ENCODE results near the gene WDR88.
"Not testable (repeated sequence)": the region's sequence is repeated elsewhere in the genome, so short reads cannot be mapped to it uniquely, and the experiment has no call there.

The WDR88 gene

DNA sequence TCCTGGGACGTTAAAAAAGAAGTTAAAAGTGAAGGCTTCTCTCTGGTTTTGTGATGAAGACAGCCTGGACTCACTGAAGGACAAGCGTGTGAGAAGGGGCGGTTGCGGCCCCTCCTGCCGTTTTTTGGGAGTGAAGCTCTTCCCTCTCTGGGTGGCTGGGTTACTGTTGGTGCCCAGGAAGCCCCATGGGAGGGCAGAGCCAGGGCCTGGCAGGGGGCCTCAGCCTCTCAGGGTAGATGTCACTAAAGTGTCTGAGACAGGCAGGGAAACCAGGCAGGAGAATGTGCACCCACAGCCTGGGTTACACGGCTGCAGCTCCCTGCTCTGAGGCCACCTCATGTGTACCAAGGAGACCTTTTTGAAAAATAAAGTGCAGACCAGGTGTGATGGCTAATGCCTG is 1.5 kb upstream of the WDR88 start:
- no peak for DNase-seq

DNA sequence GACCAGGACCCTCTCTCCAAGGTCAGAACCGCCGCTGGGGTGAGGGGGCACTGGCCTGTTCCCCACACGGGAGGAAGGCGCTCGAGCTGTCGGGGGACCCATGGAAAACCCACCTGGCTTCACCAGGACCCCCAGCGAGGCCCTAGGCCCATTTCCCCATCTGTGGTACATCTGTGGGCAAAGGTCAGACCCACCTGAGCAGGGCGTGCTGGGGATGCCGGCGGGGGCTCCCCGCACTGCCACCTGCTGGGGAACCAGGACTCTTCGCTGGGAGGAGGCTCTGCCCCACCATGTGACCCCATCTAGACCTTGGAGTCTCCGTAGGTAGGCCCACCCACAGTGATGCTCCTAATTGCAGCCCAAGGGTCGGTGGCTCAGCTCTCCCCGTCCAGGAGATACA is 511 bp downstream of the WDR88 start:
- no peak for DNase-seq

DNA sequence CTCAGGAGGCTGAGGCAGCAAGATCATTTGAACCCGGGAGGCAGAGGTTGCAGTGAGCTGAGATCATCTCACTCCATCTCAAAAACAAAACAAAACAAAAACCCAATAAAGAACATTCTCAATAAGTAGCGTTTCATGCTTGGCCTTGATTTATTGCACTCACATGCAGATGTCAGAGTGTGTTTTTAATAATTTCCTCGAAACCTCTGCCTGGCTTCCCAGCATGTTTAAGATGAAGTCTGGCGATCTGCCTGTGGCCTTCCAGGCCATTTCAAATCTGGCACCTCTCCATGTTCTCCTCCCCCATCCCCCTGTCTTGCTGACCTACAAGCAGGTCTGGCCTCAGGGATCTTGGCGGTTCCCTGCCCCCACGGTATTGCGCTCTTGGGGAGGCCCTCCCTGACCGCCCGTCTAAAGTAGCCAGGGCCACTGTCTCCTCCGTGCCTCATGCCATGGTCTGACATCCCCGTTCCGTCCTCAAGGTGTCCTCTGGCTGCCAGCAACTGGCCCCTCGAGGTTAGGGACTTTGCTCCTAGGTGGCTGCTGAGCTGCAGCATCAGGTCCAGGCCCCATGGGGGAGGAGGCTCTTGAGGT is 1.6 kb downstream of the WDR88 start:
- DNase-seq: no peak

DNA sequence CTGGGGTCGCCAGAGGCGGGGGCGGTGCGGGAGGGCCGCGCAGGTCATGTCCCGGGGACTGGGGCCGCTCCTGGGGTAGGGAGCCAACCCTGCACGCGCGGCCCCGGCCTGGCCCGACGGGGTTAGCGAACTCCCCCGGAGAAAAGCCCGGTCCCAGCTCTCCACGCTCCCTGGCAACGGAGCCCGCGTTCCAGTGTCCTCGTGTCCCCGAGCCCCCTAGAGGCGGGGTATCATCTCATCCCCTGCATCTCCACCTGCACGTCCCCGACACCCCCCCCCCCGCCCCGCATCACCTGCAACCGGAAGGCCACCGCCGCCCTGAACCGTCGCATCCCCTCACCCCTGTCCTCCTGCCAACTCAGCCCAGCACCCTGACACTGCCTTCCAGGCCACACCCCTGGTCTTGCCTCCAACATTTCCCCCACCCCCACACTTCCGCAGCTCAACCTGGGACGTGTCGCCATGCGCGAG is 2.7 kb downstream of the WDR88 start:
- DNase-seq: no peak

DNA sequence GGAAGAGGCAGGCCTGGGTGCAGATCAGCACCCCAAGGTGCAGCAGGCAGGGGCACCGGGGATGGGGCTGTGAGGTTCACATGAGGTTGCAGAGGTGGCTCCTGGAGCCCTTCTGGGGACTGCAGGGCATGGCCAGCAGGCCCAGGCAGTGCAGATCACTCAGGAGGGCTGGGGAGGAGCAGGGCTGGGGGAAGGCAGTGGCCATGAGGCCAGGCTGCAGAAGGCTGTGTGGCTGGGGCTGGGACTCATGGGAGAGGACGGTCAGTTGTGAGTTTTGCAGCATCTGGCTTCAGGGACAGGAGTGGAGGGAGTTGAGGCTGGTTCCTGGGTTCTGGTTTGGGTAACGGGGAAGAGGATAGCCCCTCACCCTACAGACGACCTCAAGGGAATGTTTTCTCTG is 7.3 kb downstream of the WDR88 start:
- DNase-seq: no peak

DNA sequence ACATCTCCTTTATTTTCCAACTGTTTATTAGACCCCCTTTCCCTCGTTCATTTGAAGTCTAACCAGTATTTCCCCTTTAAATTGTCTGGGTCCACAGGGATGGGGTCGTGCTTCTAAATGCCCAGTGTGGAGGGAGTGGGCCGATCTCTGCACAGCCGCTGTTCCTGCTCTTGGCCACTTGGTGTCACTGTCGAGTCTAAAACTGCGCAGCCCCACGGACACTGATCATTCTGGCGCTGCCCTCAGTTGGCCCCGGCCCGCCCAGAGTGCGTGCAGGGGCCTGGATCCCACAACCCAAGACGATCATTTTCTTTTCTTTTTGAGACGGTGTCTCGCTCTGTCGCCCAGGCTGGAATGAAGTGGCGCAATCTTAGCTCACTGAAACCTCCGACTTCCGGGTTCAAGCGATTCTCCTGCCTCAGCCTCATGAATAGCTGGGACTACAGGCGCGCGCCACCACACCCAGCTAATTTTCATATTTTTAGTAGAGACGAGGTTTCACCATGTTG is 12.0 kb downstream of the WDR88 start:
- peak; percentile 21 for DNase-seq

DNA sequence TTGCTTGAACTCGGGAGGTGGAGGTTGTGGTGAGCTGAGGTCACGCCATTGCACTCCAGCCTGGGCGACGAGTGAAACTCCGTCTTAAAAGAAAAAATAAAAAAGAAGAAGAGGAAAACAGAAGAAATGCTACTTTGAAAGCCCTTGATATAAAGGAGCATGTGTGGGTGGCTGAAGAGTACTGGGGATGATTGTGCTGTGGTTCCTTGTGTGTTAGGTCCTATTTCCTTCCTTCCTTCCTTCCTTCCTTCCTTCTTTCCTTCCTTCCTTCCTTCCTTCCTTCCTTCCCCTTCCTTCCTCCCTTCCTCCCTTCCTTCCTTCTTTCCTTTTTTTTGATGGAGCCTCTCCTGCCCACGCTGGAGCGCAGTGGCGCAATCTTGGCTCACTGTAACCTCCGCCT is 14.3 kb downstream of the WDR88 start:
- DNase-seq: no peak

DNA sequence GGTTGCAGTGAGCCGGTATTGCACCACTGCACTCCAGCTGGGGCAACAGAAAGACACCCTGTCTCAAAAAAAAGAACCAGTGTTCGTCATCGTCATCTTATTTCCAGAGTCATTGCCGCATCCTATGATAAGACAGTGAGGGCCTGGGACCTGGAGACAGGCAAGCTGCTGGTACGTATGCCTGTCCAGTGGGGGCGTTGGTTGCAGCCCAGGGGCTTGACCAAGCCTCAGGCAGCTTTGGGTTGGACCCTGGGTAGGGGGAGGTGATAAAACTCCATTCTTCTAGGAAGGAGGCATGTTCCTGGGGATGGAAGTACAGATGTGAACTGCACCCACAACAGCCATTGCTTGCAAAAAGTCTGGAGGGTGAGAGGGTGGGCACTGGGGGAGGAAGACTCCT is 15.6 kb downstream of the WDR88 start:
- DNase-seq: no peak

DNA sequence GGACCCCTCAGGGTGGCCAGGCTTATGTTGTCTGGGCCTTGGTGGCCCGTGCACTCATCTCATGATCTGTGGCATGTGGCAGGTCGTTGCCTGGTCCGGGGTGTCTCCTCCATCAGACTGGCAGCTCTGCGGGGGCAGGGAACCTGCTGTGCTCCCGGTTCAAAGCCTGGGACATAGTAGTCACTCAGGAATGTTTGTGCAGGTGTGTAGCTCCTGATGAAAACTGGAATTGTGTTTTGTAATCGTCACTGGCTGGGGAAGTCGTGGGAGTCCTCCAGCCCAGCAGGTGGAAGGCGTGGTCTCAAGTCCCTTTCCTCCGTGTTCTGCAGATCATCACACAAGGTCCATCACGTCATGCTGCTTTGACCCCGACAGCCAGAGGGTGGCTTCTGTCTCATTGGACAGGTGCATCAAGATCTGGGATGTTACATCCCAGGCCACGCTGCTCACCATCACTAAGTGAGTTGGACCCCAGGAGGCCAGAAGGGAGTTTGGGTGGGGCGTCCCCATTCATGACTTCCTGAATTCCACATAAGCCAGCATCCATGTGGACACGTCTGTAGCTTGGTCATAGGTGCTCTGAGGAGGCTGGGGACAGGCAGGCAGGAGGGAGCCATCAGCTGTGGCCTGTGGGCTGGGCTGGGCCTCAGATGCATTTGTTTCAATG is 19.1 kb downstream of the WDR88 start:
- no peak for DNase-seq

DNA sequence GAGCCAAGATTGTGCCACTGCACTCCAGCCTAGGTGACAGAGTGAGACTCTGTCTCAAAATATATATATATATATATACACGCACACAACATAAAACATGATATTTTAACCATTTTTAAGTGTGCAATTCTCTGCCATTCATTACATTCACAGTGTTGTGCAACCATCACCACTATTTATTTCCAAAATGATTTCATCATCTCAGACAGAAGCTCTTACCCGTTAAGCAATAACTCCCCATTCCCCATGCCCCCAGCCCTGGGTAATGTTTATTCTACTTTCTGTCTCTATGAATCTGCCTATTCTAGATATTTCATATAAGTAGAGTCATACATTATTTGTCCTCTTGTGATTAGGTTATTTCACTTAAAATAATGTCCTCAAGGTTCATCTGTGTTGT is 20.3 kb downstream of the WDR88 start:
- DNase-seq: no peak

DNA sequence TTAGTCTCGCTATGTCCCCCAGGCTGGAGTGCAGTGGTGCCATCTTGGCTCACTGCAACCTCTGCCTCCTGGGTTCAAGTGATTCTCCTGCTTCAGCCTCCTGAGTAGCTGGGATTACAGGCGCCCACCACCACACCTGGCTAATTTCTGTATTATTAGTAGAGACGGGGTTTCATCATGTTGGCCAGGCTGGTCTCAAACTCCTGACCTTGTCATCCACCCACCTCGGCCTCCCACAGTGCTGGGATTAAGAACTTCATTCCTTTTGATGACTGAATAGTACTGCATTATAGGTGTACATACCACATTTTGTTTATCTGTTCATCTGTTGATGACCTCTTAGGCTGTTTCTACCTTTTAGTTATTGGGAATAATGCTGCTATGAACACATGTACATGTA is 20.7 kb downstream of the WDR88 start:
- not testable (repeated sequence) for DNase-seq

DNA sequence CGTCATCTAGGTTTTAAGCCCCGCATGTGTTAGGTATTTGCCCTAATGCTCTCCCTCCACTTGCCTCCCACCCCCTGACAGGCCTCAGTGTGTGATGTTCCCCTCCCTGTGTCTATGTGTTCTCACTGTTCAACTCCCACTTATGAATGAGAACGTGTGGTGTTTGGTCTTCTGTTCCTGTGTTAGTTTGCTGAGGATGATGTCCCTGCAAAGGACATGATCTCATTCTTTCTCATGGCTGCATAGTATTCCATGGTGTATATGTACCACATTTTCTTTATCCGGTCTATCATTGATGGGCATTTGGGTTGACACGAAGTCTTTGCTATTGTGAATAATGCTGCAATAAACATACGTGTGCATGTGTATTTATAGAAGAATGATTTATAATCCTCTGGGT is 22.4 kb downstream of the WDR88 start:
- not testable (repeated sequence) for DNase-seq

DNA sequence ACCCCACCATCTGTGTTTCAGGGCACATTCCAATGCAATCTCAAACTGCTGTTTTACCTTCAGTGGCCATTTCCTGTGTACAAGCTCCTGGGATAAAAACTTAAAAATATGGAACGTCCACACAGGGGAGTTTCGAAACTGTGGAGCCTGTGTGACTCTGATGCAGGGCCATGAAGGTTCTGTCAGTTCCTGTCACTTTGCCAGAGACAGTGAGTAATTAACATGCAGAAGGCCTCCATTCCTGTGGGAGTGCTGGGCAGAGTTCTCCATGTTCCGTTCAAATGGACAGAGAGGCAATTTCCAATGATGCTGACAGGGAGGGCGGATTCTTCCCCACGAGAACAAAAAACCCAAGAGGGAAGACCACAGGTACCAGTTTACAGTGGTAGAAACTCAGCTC is 24.4 kb downstream of the WDR88 start:
- DNase-seq: no peak

DNA sequence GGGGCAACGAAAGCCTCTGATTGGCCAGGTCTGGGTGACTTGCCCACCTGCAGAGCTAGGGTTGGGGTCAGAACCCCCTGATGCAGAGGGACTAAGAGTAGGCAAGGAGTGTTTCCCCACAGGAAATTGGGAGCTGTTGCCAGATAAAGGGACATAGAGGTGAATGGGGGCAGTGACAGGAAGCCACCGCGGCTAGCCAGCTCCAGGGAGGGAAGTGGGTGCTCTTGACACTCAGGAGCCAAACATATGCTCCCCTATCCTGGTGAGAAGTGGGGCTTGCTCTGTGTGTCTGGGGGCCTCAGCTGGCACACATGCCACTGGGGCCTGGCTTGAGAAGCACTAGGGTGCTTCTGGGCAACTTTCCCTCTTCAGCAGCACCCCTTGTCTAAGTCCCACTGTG is 26.0 kb downstream of the WDR88 start:
- DNase-seq: no peak

DNA sequence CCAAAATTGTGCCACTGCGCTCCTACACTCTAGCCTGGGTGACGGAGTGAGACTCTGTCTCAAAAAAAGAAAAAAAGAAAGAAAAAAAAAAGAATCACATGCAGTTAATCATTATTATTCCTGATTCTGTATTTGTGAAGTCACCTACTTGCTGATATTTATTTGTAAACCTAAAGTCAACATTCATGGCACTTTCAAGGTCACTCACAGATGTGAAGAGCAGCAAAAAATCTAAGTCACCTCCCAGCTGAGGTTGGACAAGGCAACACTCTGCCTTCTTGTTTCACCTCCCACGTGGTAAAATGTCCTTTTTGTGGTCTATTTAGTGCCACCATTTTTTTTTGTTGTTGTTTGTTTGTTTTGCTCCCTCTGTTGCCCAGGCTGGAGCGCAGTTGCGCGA is 26.5 kb downstream of the WDR88 start:
- DNase-seq: no peak

DNA sequence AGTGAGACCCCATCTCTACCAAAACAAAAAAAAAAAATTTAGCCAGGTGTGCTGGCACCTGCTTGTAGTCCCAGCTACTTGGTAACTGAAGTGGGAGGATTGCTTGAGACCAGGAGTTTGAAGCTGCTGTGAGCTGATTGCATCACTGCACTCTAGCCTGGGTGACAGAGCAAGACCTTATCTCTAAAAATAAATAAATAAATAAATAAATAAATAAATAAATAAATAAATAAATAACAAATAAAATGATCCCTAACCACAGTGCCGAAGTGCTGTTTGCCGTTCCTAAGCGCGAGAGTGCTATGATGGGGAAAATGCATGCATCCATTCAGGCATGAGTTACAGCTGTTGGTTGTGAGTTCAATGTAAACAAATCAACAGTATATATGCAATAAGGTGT is 27.2 kb downstream of the WDR88 start:
- DNase-seq: no peak

DNA sequence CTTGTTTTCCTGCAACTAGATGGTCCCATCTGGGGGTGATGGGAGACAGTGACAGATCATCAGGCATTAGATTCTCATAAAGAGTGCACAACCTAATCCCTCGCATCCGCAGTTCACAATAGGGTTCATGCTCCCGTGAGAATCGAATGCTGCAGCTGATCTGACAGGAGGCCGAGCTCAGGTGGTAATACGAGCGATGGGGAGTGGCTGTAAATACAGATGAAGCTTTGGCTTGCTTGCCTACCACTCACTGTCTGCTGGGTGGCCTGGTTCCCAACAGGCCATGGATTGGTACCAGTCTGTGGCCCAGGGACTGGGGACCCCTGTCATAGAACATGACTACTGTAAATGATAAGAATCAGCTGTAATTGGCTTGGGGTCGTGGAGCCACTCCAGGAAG is 28.0 kb downstream of the WDR88 start:
- DNase-seq: no peak

DNA sequence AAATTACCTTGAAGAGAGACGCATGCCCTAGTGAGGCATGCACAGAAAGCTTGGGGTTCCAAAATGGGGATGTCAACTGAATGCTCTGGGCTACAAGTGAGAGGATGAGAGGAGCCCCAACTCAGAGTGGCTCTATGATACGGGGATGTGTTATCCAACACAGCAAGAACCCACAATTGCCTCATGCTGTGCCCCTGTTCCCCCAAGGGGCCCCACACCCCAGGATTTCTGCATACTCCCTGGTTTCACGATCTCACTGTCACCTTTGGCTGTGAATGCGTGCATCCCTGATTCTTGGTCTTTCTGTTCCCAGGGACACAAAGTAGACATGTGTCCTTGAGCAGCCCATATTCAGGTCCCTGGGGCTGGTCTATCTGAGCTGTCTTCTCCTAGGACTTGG is 29.3 kb downstream of the WDR88 start:
- no peak for DNase-seq

DNA sequence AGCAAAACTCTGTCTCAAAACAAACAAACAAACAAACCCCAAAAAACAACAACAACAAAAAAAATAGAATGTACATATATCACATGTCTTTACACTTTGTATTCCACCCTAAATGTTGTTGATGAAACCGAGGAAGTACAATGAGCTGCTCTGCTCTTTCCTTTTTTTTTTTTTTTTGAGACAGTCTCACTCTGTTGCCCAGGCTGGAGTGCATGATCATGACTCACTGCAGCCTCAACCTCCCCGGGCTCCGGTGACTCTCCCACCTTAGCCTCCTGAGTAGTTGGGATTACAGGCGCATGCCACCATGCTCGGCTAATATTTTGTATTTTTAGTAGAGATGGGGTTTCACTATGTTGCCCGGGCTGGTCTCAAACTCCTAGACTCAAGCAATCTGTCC is 31.6 kb downstream of the WDR88 start:
- no peak for DNase-seq

DNA sequence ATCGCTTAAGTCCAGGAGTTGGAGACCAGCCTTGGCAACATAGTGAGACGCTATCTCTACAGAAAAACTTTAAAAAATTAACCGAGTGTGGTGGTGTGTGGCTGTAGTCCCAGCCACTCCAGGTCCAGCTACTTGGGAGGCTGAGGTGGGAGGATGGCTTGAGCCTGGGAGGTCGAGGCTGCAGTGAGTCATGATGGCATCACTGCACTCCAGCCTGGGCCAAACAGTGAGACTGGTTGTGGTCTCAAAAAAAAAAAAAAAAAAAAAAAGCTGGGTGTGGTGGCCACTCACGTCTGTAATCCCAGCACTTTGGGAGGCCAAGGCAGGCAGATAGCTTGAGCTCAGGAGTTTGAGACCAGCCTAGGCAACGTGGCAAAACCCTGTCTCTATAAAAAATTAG is 34.1 kb downstream of the WDR88 start:
- not testable (repeated sequence) for DNase-seq

DNA sequence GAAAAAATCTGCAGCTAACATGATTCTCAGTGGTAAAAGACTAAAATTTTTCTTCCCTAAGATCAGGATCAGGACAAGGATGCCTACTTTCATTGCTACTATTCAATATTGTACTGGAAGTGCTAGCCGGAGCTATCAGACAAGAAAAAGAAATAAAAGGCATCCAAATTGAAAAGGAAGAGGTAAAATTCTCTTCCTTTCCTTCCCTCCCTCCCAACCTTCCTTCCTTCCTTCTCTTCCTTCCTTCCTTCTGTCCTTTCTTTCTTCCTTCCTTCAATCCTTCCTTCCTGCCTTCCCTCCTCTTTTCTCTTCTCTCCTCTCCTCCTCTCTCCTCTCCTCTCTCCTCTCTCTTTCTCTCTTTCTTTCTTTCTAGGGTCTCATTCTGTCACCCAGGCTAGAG is 35.5 kb downstream of the WDR88 start:
- no peak for DNase-seq

DNA sequence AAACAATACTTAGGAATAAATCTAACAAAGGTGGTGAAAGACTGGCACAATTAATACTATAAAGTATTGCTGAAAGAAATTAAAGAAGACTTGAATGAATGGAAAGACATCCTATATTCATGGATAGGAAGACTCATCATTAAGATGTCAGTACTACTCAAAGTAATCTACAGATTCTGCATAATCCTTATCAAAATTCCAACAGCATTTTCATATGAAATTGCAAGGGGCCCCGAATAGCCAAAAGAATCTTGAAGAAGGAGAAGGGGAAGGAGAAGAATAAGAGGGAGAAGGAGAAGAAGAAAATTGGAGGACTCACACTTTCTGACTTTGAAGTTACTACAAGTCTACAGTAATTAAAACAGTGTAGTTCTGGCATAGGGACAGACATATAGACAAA is 36.6 kb downstream of the WDR88 start:
- DNase-seq: no peak

DNA sequence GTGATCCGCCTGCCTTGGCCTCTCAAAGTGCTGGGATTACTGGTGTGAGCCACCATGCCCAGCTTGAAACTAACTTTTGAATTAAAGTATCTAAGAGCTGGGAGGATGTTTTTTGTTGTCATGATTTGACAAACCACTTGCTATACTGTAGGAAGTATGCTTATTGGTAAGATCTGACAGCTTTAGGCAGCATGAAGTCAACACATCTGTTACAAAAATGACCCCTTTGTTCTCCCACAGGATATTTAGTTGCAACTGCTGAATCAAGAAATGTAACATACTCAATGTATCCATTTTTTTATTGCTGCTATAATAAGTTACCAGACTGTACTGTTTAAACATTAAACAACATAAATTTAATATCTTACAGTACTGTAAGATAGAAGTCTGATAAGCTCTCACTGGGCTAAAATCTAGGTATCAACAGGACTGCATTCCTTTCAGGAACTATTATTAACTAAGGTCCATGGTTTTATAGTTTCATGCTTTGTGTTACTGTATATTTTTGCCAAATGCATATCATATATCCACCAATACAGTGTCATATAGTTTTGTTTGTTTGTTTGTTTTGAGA is 39.4 kb downstream of the WDR88 start:
- DNase-seq: no peak

DNA sequence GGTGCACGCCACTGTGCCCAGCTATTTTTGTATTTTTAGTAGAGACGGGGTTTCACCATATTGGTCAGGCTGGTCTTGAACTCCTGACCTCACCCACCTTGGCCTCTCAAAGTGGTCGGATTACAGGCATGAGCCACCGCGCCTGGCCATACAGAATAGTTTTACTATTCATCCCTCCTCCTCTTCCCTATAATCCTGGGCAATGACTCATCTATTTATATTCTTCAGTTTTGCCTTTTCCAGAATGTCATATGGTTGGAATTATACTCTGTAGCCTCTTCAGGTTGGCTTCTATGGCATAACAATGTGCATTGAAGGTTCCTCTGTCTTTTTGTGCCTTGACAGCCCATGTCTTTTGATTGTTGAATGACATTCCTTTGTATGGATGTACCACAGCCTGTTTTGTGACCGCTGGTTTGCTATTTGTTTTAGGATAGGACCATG is 40.0 kb downstream of the WDR88 start:
- DNase-seq: no peak

DNA sequence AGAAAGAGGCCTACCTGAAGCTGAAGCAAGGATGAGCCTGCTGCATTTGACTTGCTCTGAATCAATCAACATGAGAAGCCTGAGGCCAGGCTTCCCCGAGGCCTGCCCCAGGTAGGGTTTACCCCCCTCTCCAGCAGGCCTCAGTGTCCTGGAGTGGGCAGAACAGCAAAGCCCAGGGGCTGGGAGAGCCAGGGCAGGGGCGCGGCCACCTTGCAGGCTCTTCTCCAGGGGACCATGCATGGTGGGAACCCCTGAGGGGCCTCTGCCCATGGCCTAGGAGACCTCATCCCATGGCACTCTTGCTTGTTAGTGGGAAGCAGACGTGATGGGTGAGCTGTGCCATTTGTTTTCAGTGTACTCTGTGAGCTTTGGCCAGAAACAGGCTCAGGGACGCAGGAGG is 42.3 kb downstream of the WDR88 start:
- DNase-seq: no peak
